GM12873 (cell line): ENCODE results near the gene SELENOO.

Experiments used
- CTCF ChIP-seq: IDR thresholded peaks from 2 replicates; pipeline ENCODE4 v1.5.1; 2012; ENCODE audit warnings: low read depth, mild to moderate bottlenecking, moderate library complexity, low read length, control low read depth; ENCODE audit not compliant: insufficient read depth; ENCODE audit errors: missing control alignments

The SELENOO gene

DNA sequence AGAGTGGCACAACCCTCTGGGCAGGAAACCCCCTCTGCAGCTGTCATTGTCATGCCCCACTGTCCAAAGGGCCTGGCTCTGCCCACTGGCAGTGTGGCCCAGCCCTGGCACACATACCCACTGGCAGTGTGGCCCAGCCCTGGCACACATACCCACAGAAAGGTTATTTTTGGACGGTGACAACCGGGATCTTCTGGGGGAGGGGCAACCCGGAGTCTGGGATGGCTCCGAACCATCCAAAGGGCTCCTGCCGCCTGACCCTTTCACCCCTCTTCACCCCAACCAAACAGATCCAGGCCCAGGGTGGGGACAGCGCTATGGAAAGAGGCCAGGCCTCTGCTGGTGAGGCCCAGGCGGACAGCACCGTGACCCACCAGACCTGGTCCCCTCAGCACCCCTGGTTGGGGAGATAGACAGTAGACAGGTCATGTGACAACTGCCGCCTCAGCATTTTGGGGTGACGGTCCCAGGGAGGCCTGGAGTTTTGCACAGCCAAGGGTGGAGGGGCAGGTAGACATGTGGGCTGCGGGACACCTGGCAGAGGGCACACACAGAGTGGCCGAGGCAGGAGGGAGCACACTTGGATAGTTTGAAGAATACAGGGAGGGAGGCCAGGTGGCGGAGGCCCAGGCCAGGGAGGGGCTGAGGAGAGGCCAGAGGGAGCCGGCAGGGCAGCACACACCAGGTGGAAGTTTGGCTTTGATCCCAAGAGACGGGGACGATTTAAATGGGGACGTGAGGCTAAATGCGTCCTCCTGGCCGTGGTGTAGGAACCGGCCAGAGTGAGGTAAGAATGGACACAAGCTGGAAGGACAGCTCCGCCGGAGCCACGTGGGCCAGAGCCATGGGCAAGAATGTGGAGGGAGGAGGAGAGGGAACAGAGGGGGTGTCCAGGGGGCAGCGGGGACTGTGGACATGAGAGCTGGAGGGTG, 57.8 kb downstream of the SELENOO start:
- no peak for TF ChIP-seq CTCF

DNA sequence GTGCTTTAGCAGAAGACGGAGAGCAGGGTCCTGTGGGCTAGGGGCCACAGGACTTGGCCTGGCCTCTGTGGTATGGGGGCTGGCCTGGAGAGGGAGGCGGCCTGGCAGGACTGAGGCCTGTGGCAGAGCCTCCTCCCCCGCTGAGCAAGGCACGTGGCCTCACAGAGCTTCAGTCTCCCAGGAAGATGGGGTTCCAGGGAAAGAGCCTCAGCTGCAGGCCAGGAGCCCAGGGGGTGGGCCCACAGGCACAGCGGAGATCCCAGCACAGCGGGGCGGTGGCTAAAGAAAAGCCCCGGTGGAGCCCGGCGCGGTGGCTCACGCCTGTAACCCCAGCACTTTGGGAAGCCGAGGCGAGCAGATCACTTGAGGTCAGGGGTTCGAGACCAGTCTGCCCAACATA, 58.5 kb downstream of the SELENOO start:
- TF ChIP-seq CTCF = no peak

DNA sequence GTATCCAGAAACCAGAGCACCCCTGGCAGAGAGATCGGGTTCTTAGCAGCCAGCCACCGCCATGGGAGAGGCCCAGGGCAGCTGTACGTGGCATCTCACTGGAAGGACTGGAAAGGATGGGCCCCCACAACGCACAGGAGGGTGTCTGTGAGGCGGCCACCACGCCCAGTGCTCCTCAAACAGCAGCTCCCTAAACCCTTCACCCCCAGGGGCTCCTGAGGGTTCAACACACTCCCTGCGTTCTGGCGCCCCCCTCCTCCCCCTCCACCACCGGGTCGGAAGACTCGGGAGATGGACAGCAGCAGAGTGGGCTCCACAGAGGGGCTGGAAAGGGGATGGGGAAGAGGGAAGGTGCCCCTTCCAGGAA, 59.6 kb downstream of the SELENOO start:
- no peak for TF ChIP-seq CTCF

DNA sequence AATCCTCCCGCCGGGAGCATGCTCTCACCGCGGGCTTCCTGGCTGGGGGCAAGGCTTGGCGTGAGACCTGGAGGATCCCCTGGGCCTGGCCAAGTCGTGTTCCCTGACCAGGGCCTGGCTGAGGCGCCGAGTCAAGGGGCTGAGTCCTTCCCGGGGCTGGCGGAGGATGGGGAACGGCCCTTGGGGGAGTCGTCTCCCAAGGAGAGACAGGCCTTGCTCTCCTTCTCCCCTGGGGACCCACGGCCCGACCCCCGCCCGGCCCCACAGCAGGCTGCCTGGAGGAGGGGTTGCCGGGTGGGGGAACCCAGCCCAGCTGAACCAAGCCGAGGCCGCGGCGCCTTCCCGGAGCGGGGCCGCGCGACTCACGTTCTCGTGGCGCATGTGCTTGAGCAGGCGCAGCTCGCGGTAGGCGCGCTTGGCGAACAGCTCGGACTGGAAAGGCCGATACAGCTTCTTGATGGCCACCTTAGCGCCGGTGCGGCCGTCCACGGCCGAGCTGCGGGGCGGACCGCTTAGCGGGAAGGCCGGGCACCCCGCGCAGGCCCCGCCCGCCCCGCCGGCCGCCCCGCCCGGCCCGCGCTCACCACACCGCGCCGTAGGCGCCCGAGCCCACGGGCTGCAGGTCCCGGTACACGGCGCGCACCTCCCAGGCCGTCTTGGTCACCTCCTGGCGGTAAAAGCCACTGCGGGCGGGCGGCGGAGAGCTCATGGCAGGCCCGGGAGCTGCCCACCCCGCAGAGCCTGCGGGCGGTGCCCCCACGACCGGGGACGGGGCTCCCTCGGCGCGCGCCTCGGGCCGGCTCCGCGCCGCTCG, 60.2 kb downstream of the SELENOO start:
- no peak for TF ChIP-seq CTCF

DNA sequence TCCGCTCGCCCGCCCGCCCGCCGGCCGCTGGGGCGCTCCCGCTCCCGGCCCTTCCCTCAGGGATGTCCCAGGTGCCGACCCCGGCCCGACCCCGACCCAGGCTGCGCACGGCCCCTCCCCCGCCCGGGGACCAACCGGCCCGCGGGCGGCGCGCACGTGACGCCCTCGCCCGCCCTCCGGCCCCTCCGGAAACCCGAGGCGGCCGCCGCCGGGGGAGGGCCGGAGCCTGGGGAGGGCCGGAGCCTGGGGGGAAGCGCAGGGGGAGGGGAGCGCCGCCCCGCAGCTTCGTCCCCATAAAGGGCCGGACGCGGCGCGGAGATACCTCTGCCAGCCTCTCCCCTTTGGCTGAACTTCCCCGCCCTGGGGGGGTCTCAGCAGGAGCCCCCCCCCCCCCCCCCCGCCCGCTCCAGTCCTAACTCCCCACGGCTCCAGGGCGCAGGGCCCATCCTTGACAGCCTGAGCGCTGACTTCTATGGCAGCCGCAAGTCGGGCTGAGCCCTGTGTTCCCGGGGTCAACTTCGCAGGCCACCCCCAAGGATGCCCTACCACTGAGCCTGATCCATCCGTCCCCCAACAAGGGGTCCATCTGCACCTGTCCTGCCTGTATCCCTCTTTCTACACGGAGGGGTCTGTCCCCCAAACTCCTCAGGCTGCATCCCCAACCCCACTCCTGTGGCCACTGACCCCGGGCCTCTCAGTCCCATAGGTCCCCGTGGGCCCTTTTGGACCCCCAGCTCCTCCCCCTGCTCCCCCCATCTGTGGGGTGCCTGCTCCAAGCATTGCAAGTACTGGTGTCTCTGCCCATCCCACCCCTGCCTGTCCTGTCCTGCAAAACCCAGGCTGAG, 61.0 kb downstream of the SELENOO start, which contains the start of gene MAPK12:
Gene MAPK12, minus strand, starts transcription at position 69 of the 845 bp plus-strand sequence. CDS start 174 bp downstream, outside the sequence.
- no peak for TF ChIP-seq CTCF

DNA sequence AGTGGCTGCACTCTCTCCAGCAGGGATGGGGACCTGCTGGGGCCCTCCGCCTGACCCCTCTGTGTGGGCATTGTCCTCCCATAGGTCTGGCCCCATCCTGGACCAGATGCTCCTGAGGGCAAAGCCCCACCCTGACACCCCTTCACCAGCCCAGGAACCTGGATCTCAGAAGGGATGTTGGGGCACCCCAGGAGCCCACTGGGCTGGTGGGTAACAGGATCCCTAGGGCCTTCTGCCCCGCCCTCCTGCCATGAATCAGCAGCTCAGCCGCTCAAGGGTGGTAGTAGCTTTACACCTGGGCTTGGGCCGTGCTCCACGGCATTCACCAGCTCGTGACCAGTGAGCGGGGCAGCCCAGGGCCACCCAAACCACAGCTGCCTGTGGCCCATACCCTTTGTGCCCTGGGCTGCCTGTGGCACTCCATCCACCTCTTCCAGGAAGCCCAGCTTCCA, 61.7 kb downstream of the SELENOO start:
- TF ChIP-seq CTCF = no peak
